Effector memory CD4-positive, alpha-beta T cell (primary cell): Measurements from ENCODE around the gene GSTO2.

Source experiments
- DNase-seq, 3 donors: peaks; one replicate each; pipeline ENCODE4 v3.0.0-alpha.2; 2020
- H3K27ac ChIP-seq: 2 replicates; pipeline ENCODE4 v1.7.0; 2013; ENCODE audit warnings: mild to moderate bottlenecking, low read length, moderate library complexity; ENCODE audit not compliant: insufficient read depth, poor library complexity, severe bottlenecking
- H3K27me3 ChIP-seq: replicated peaks from 2 replicates; pipeline ENCODE4 v1.7.0; 2013; ENCODE audit warnings: mild to moderate bottlenecking, low read length; ENCODE audit not compliant: insufficient read depth, control insufficient read depth, poor library complexity, severe bottlenecking
- H3K36me3 ChIP-seq: 2 replicates; pipeline ENCODE4 v1.7.0; 2013; ENCODE audit warnings: mild to moderate bottlenecking, low read length, moderate library complexity; ENCODE audit not compliant: control insufficient read depth, insufficient read depth
- H3K4me1 ChIP-seq: 2 replicates; pipeline ENCODE4 v1.7.0; 2013; ENCODE audit warnings: low read length, mild to moderate bottlenecking; ENCODE audit not compliant: control insufficient read depth, insufficient read depth, poor library complexity, severe bottlenecking
- H3K4me3 ChIP-seq: 2 replicates; pipeline ENCODE4 v1.7.0; 2013; ENCODE audit warnings: low read length, low read depth, mild to moderate bottlenecking; ENCODE audit not compliant: insufficient read depth, poor library complexity, severe bottlenecking
- H3K9me3 ChIP-seq: 2 replicates; pipeline ENCODE4 v1.7.0; 2013; ENCODE audit warnings: mild to moderate bottlenecking, low read length, moderate library complexity; ENCODE audit not compliant: control insufficient read depth

The GSTO2 gene

DNA sequence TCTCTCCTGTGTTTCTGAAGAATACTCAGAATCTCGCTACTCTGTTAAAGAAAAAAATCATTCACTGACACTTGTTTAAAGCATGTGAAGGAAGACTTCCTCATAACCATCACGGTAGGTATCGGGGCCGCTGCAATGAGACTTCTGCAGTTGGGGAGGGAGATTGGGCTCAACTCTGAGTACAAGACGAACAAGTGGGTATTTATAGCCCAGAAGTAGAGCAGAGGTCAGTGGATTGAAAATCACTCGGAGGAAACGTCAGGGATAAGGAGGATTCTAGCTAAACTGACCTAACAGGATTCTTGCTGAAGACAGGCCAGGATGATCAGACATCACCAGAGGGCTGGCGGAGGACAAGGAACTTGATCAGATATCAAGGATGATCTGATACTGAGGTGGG, 35.9 kb downstream of the GSTO2 start:
- DNase-seq = no peak
- H3K27ac ChIP-seq = no peak overlapping the region
- H3K36me3 ChIP-seq = no peaks in the 10 kb centered on the region
- no peaks in the 10 kb centered on the region for H3K9me3 ChIP-seq
- no peaks in the 10 kb centered on the region for H3K27me3 ChIP-seq
- H3K4me3 ChIP-seq = no peak overlapping the region
- peaks cover 14% of the 10 kb centered on the region for H3K4me1 ChIP-seq

DNA sequence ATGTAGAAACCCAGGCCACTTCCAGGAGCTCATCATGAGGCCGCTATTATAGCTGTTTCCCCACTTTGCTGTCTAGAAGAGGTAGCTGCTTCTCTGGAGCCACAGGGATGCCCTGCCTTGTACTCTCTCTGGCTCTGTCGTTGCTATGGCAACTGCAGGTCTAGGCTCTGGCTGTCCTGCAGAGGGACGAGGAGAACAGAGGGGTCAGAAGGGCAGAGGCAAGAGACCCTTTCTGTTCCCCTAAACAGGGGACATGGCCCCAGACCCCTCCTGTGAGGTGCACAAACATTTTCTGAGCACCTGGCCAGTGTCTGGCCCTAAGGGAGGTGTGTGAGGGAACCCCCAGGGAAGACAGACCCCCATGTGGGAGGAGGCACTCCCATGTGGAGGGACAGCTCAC, 37.9 kb downstream of the GSTO2 start:
- Histone ChIP-seq H3K4me3 (no peak overlapping the region), H3K27ac (no peak overlapping the region), H3K36me3 (peaks cover 5% of the 10 kb centered on the region), H3K4me1 (peaks cover 14% of the 10 kb centered on the region), H3K27me3 (no peaks in the 10 kb centered on the region), H3K9me3 (no peaks in the 10 kb centered on the region)
- DNase-seq = no peak

- no peak overlapping the region for H3K27ac ChIP-seq
These were observed 38.8 kb downstream of the GSTO2 start for GRCh38 chr10:104307576-104308438.

GRCh38 chr10:104308439-104308903, 39.5 kb downstream of the GSTO2 start:
- Histone ChIP-seq H3K27ac (no peak overlapping the region), H3K27me3 (no peaks in the 10 kb centered on the region), H3K4me3 (no peak overlapping the region), H3K9me3 (no peaks in the 10 kb centered on the region), H3K36me3 (peaks cover 19% of the 10 kb centered on the region), H3K4me1 (peaks cover 14% of the 10 kb centered on the region)
- no peak for DNase-seq

More at GRCh38 chr10:104307576-104308438, 38.8 kb downstream of the GSTO2 start:
- Histone ChIP-seq H3K36me3 (peaks cover 13% of the 10 kb centered on the region), H3K9me3 (no peaks in the 10 kb centered on the region), H3K4me1 (peaks cover 14% of the 10 kb centered on the region), H3K4me3 (no peak overlapping the region), H3K27me3 (no peaks in the 10 kb centered on the region)
- DNase-seq = no peak

- no peak overlapping the region for H3K27ac ChIP-seq
- H3K4me3 ChIP-seq = no peak overlapping the region
- peaks cover 14% of the 10 kb centered on the region for H3K4me1 ChIP-seq
- no peaks in the 10 kb centered on the region for H3K9me3 ChIP-seq
- H3K27me3 ChIP-seq = no peaks in the 10 kb centered on the region
- no peak for DNase-seq
- H3K36me3 ChIP-seq = peaks cover 38% of the 10 kb centered on the region
These were observed 41.3 kb downstream of the GSTO2 start for GRCh38 chr10:104309980-104310978.

DNA sequence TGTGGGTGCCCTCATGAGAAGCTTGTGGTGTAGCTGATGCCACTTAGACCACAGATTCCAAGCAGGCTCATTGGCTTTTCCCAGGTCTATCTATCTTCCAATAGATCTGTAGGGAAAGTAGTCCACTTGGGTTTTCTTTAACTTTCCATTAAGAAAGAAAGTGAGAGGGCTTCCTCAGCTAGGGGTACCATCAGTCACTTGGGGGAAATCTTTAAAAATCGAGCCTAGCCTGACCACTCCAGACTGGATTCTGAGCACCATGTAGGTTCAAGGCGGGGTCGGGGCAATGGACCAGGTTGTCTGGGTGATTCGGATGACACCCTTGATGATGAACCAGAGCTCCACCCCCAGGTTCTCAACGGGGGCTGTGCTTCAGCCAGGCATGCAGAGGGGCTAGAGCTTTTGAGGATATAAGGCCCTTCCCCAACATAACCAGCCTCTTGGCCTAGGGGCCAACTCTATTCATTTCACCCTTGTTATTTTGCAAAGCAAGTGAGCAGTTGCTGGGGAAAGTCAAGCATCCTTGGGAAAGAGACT, 42.3 kb downstream of the GSTO2 start:
- Histone ChIP-seq H3K4me1 (peaks cover 14% of the 10 kb centered on the region), H3K9me3 (no peaks in the 10 kb centered on the region), H3K27ac (no peak overlapping the region), H3K4me3 (no peak overlapping the region), H3K36me3 (peaks cover 47% of the 10 kb centered on the region), H3K27me3 (no peaks in the 10 kb centered on the region)
- no peak for DNase-seq

- DNase-seq = no peak
- Histone ChIP-seq H3K9me3 (no peaks in the 10 kb centered on the region), H3K27ac (no peak overlapping the region), H3K4me3 (no peak overlapping the region), H3K27me3 (no peaks in the 10 kb centered on the region), H3K4me1 (no peaks in the 10 kb centered on the region), H3K36me3 (peaks cover 47% of the 10 kb centered on the region)
These were observed 45.9 kb downstream of the GSTO2 start for GRCh38 chr10:104314591-104315485.

GRCh38 chr10:104315486-104315921, 46.5 kb downstream of the GSTO2 start:
- no peaks in the 10 kb centered on the region for H3K4me1 ChIP-seq
- H3K27me3 ChIP-seq = no peaks in the 10 kb centered on the region
- peaks cover 47% of the 10 kb centered on the region for H3K36me3 ChIP-seq
- no peak overlapping the region for H3K4me3 ChIP-seq
- H3K9me3 ChIP-seq = no peaks in the 10 kb centered on the region
- DNase-seq = no peak
- H3K27ac ChIP-seq = no peak overlapping the region
